NCI-H2029 treated with DMSO at 0.1 percent for 48 hours (cell line): ENCODE measurements around the gene GTF3C4.

Experiments used
- DNase-seq: peaks from one replicate; lab custom pipeline; 2025; lab: John Stamatoyannopoulos, UW

GTF3C4 gene

DNA sequence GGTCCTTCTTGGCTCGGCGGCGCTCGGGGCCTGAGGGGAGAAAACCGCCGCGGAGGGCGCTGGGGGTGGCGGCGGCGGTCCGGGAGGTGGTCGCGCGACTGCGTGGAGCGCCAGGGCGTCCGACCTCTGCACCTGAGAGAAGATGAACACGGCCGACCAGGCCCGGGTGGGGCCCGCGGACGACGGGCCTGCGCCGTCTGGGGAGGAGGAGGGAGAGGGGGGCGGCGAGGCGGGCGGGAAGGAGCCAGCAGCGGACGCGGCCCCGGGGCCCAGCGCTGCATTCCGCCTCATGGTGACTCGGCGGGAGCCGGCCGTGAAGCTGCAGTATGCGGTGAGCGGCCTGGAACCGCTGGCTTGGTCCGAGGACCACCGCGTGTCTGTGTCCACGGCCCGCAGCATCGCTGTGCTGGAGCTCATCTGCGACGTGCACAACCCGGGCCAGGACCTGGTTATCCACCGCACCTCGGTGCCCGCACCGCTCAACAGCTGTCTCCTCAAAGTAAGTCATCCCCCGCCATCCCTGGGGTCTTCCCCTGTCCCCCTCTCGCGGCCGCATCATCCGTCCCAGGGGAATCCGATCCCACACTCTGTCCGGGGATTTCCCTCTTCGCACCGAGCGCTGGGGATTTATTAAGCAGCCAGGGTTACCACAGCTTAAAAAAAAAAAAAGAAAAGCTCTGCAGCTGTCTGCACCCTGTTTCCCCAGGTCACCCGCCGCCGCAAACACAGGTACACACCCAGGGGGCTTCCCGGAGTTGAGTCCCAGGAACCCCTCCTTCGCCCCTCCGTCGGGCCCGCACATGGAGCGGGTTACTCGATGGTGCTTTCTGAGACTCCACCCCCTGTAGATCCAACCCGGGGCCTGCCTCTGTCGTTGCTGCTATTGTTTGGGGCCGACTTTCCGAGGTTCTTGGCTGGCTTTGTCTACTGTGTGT lies at the start of gene GTF3C4:
Gene GTF3C4 (plus strand): TSS at position 8 of the 935 bp plus-strand sequence. CDS start 135 bp downstream, at position 143.
- peak; percentile 55 for DNase-seq

- no peak for DNase-seq
Observed at GRCh38 chr9:132622159-132622558, 48.1 kb upstream of the GTF3C4 start.

- DNase-seq: no peak
Observed at GRCh38 chr9:132626285-132626684, 44.0 kb upstream of the GTF3C4 start.

DNA sequence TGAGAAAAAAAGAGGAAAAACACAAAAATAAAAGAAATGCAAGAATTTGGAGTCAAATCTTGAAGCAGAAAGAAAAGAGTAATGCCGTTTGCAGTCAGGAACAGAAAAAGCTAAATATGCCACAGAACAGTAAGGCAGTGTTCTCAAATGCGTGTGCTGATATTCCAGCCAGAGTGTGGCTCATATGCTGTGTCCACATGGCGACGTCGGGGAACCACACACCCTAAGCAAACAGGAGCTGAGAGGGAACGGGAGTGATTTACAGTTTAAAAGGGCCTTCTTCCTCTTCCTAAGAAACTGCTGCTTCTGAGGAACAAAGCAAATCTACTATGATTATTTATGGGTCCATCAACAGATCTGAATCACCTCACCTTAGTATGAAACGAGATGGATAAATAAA lies 43.2 kb upstream of the GTF3C4 start:
- no peak for DNase-seq

DNA sequence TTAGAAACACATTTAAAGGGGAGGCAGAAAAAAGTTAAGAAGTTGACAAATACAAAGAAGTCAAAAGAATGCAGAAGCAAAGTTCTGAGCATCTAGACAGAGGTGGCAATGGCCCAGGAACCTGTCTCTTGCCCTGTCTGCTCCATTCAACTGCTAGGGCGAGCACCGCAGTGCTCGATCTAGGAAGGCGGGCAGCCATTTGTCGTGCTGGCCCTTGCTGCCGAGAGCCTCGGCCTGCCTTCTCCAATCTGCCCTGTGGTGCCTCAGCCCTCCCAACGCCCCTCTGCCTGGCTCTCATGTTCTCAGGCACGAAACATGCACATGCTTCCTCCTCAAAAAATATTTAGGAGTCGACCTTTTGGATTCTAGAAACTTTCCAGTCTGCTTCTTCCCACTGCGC lies 42.7 kb upstream of the GTF3C4 start:
- DNase-seq: no peak

DNA sequence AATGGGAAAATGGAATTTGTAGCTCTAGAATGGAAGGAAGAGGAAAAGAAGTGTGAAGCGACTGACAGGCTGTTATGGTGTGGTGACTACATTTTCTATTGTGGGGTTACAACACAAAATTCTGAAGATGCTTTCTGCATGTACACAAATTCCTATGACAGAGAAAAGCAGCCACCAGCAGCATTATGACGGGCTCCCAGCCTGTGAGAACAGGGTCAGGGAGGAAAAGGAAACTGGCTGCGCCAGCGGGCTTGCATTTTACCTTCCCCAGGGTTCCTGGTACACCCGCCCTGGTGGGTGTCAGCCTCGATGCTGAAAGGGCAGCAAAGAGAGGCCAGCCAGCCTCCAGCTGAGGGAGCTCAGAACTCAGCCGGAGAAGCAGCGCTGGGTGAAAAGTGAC lies 41.5 kb upstream of the GTF3C4 start:
- no peak for DNase-seq

DNA sequence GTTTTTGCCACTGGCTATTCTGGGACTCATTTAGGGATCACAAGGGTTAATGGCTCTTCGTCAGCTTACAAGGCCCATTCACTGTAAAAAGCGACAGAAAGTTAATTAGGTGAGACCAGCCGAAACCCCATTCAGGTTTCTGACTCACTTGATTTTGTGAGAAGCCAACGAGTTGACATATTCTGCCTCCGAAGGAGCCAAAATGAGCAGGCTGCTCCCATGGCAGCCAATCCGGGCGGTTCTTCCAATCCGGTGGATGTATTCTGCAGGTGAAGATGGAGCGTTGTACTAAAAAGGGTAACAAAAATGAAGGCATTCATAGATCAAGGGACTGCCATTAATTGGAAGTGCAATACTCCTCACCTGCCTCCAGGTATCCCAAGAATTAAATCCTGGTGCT lies 40.1 kb upstream of the GTF3C4 start:
- no peak for DNase-seq

DNA sequence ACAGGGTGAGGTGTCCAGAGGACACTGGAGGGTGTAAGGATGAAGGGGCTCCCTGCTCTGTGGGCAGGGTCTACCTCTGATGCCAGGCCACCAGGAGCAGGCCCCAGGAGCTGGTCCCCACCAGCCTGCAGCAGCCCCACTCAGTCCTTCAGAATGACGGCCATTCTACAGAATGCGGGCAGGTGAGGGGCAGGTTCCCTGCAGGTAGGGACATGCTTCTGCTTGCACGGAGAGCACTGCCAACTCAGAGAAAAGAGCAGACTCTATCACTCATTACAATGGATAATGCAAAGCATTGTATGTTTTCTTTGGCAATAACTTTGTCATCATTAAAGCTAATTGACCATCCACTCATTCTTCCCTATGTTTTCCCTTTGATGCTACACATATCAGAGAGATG lies 39.5 kb upstream of the GTF3C4 start:
- DNase-seq: no peak

DNA sequence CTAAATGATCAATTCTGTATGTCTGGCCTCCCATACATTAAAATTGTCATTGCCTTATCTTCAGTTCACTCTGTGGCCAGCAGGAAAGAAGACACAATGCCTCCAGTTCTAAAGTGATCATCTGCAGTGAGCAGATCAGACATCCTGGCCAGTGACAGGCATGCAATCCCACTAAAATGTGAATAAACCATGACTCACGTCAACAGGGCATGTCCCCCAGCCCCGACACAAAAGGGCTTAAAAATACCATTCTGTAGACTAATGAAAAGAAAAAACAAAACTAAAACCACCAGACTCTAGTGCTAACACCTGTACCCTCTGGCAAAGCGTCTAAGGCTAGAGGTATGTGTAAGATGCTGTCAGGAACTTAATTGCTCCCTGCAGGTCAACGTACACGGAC lies 39.0 kb upstream of the GTF3C4 start:
- no peak for DNase-seq

- DNase-seq: no peak
Observed at GRCh38 chr9:132631685-132632084, 38.6 kb upstream of the GTF3C4 start.

- no peak for DNase-seq
Observed at GRCh38 chr9:132632413-132633129, 37.7 kb upstream of the GTF3C4 start.

DNA sequence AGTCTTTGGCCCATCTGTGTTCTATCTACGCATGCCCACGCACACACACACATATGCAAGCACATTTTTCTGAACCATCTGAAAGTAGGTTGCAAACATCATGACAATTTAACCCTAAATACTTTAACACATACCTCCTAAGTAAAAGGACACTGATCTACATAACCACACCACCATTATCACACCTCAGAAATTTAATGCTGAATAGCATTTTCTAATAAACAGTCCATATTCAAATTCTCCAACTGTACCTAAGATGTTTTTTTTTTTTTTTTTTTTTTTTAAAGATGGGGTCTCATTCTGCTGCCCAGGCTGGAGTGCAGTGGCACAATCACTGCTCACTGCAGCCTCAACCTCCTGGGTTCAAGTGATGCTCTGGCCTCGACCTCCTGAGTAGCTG lies 35.9 kb upstream of the GTF3C4 start:
- DNase-seq: no peak

DNA sequence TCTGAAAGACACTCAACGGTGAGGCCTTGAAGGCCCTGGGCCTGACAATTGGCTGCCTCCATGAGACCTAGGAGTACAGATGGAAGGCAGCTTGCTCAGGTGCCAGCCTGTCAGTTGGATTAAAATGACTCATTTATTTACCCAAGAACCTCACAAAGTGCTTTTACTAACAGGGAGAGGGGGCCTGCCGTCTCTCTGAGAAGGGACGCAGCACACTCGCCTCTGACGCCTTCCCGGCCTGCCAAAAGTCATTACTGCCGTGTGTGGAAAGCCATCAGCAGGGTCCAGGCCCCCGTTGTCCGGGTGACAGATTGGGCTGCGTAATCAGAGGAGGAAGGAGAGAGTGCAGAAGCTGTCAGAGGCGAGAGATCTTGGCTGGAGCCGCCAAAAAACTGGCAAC lies 32.9 kb upstream of the GTF3C4 start:
- peak; percentile 62 for DNase-seq

GRCh38 chr9:132637801-132638200 lies 32.5 kb upstream of the GTF3C4 start:
- no peak for DNase-seq

DNA sequence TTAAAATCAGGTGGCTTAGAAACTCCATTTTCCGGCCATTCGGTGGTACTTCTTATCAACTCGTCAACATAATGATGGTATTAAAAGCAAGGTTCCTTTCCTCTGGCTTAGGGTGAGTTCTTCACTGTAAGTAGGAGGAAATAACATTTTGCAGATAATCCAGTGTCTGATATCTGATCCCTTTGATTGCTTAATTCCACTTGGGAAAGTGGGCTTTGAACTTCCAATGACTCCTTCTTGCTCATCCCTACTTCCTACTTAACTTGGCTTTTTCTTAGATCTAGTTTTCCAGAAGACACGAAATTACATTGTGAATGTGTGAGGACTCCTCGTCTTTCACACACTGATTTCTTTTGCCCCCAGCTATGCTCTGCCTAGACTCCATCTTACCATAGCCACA lies 32.0 kb upstream of the GTF3C4 start:
- no peak for DNase-seq

- DNase-seq: no peak
Observed at GRCh38 chr9:132639322-132639721, 30.9 kb upstream of the GTF3C4 start.

DNA sequence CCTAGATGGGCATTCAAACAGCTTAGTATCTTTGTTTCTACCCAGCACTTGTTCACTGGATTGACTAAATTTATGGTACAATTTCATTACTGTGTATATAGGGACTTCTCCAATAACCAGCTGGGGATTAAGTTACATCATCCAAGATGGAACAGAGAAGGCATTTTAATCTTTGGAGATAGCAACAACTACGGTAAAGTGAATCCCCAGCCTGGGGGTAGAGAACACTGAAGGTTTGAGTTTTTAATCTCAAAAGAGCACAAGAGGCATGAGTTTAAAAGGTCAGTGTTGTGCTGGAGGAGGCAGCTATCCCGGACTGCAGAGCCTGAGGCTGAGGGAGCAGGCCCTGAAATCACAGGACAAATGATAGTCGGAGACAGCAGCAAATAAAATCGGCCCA lies 29.0 kb upstream of the GTF3C4 start:
- no peak for DNase-seq

DNA sequence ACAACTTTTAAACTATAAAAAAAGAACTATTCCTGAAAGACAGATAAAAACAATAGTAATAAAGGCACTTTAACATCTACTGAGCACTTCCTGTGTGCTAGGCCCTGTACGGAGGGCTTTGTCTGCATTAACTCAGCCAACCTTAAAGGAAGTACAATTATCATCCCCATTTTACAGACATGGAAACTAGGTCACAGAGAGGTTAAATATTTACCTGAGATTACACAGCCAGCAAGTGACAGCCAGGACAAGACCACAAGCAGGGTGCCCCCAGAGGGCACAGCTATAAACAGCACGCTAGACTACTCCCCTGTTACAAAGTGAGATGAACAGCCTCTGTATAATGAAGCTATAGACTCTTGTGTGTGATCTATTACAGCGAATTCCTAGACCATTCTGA lies 26.0 kb upstream of the GTF3C4 start:
- DNase-seq: no peak

- no peak for DNase-seq
Observed at GRCh38 chr9:132645306-132645705, 25.0 kb upstream of the GTF3C4 start.

- no peak for DNase-seq
Observed at GRCh38 chr9:132645711-132646110, 24.6 kb upstream of the GTF3C4 start.

GRCh38 chr9:132646726-132647125 lies 23.5 kb upstream of the GTF3C4 start:
- no peak for DNase-seq

DNA sequence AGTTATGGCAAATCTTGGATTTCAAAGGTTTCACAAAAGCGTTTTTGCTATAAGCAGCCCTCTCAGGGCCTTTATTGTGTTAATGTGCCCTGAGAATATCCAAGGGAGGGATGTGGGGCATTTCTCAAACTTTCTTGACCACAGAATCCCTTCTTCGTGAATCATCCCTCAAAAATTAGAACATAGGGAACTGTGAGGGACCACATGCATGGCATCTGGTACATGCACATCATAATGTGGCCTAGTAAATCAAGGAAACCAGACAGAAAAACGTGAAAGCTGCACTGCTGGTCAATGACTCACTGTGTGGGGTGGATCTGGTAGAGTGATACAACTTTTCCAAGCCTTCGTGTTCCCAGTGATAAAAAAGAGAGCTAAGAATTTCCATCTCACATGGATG lies 22.9 kb upstream of the GTF3C4 start:
- DNase-seq: no peak

DNA sequence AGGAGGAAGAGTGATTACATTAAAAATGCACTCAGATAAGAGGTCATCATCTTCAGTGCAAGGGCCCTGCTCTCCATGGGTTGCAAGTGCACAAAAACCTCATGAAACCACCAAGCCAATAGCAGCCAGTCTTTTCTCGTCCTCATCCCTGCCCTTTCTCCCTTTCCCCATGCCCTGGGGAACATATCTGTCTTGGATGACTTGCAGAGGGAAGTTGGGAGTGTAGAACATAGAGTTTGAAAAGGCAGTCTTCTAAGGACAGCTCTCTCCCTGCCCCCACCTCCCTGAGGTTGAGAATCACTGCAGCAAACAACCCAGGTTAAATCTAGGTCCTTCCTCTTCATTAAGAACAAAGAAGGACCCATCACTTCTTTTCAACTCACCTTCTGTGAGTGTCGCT lies 22.5 kb upstream of the GTF3C4 start:
- no peak for DNase-seq
